Measurements from ENCODE around the gene ORM1. TPM values are rescaled to one million over a fixed set of nuclear protein-coding genes. Genes with fewer than 3 reads are reported as not detected.

The ORM1 gene
- total and polyA plus RNA-seq, 5 donors: 0.70 to 2.7 TPM; not detected in 3

DNA sequence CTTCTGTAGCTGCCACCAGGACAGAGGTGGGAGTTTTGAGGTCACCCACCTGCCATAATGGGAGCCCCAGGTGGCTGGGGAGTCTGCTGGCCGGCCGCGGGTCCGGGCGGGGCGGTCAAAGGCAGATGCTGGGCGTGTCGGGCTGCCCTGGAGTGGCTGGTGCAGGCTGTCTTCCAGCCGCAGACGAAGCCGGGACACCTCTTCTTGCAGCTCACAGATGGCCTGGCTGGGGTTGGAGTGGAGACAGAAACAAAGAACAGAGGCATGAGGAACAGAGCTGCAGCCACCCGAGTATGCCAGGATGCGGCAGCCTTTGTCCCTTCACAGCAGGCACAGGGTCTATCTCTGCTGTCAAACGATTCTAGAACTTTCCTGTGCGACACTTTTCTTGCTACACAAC is 24.8 kb downstream of the ORM1 start:
- no peaks in the 10 kb centered on the region for H3K27me3 ChIP-seq (ENCODE audit: control insufficient read depth, insufficient read depth)
- ATAC-seq (no peak), DNase-seq (peak in 1 of 3 donors; percentile 35)
- intact Hi-C loops (cut with DNase I): no loop called here
- H3K4me3 ChIP-seq (ENCODE audit: low read length): no peak overlapping the region
- H3K27ac ChIP-seq (ENCODE audit: low read length): no peak overlapping the region
- H3K9me3 ChIP-seq (ENCODE audit: control insufficient read depth, low read length): no peaks in the 10 kb centered on the region
- WGBS: 90% methylated on average over 15 of the region's 15 CpGs
- H3K4me1 ChIP-seq (ENCODE audit: control insufficient read depth, insufficient read depth, low read length): peaks cover 9% of the 10 kb centered on the region

DNA sequence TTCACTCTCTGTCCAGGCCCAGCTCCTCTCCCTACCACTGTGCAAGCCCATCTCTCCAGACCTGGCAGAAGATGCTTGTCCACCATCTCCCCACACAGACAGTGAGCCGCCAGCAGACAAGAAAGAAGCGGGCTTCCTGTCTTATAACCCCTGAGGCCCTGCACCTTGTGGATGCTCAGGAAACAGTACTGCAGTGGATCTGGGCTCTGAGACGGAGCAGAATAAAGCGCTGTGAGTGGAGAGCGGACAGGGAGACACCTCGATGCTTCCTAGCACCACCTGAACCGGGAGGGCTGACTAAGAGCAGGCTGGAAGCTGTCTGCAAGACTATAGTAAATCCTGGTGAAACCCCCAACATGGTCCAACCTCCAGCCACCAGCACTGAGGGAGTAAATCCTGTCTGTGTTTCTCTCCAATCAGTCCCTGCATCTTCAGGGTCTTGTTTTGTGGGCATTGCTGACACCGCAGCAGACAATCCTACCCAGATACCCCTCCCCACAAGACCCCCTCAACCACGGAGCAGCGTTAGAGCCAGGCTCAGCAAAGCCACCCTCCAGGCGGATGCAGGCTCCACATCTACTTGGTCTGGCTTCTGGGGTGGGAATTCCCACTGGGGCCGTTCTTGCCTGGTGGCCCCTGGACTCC is 25.5 kb downstream of the ORM1 start:
- Histone ChIP-seq H3K4me1 (ENCODE audit: control insufficient read depth, insufficient read depth, low read length) (peaks cover 9% of the 10 kb centered on the region), H3K9me3 (ENCODE audit: control insufficient read depth, low read length) (no peaks in the 10 kb centered on the region), H3K27me3 (ENCODE audit: control insufficient read depth, insufficient read depth) (no peaks in the 10 kb centered on the region), H3K27ac (ENCODE audit: low read length) (no peak overlapping the region), H3K4me3 (ENCODE audit: low read length) (no peak overlapping the region)
- DNase-seq (no peak), ATAC-seq (no peak)
- intact Hi-C loops (cut with DNase I): no loop called here
- 80% methylated on average over 12 of the region's 12 CpGs for WGBS

DNA sequence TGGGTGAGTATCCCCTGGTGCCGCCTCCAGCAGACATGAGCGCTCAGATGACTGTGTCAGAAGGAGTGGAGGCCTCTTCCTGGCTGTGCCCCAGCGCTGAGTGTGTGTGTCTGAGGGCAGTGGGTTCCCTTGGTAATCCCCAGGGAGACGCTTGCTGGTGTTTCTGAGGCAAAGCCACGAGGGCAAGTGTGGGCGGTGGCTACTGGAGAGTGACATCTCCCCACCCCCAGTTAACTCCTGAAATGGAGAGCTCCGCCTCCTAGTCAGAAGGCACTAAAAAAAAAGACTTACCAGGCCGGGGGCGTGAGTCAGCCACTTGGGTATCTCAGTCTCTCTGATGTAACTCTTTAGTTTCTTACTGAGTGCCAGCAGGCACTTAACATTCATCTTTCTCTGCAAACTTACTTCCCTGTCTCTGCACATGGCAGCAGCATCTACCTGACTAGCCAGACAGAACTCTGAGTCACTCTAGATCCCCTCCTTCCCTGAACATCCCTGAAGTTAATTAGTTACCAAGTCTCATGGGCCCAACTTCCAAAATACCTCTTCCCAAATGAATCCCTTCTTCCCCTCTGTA is 26.1 kb downstream of the ORM1 start:
- Histone ChIP-seq H3K4me1 (ENCODE audit: control insufficient read depth, insufficient read depth, low read length) (peaks cover 9% of the 10 kb centered on the region), H3K9me3 (ENCODE audit: control insufficient read depth, low read length) (no peaks in the 10 kb centered on the region), H3K27me3 (ENCODE audit: control insufficient read depth, insufficient read depth) (no peaks in the 10 kb centered on the region), H3K4me3 (ENCODE audit: low read length) (no peak overlapping the region), H3K27ac (ENCODE audit: low read length) (no peak overlapping the region)
- intact Hi-C loops (cut with DNase I): no loop called here
- DNase-seq (peak; percentile 72 to 80 (median 76)), ATAC-seq (peak; percentile 67 to 89)
- WGBS: 39% methylated on average over 9 of the region's 9 CpGs

DNA sequence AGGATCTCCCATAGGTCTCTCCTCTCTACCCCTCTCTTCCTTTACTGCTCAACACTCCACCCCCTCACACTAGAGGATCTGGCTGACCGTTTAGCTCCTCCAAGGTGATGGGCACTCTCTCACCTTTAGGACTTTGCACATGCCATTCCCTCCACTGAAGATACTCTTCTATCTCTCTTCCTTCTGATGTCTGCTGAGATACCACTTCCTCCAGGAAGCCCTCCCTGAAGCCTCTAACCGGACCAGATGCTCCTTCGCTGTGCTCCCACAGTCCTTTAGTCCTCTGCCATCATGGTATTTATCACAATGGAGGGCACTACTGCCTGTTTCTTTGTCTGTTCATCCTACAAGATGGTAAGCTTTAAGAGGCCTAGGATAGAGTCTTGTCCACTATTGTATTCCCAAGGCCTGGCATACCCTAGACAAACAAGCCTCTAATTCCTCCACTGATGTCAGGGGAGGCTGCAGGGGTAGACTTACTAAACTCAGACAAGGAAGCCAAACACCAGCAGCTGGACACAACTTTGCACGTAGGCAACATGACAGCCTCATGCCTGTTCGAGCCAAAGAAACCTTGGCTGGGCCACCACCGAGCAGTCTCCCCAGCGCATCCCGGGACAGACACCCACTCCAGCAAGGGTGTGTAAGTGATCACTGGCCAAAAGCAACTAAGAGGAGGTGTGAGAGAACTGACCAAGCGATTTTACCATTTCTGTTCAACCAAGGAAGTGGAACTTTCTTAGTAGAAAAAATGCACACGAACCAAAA is 27.0 kb downstream of the ORM1 start:
- H3K27ac ChIP-seq (ENCODE audit: low read length): no peak overlapping the region
- intact Hi-C loops (cut with DNase I): no loop called here
- ATAC-seq: no peak
- peaks cover 9% of the 10 kb centered on the region for H3K4me1 ChIP-seq (ENCODE audit: control insufficient read depth, insufficient read depth, low read length)
- 65% methylated on average over 10 of the region's 10 CpGs for WGBS
- no peaks in the 10 kb centered on the region for H3K27me3 ChIP-seq (ENCODE audit: control insufficient read depth, insufficient read depth)
- DNase-seq: no peak
- no peak overlapping the region for H3K4me3 ChIP-seq (ENCODE audit: low read length)
- H3K9me3 ChIP-seq (ENCODE audit: control insufficient read depth, low read length): no peaks in the 10 kb centered on the region

DNA sequence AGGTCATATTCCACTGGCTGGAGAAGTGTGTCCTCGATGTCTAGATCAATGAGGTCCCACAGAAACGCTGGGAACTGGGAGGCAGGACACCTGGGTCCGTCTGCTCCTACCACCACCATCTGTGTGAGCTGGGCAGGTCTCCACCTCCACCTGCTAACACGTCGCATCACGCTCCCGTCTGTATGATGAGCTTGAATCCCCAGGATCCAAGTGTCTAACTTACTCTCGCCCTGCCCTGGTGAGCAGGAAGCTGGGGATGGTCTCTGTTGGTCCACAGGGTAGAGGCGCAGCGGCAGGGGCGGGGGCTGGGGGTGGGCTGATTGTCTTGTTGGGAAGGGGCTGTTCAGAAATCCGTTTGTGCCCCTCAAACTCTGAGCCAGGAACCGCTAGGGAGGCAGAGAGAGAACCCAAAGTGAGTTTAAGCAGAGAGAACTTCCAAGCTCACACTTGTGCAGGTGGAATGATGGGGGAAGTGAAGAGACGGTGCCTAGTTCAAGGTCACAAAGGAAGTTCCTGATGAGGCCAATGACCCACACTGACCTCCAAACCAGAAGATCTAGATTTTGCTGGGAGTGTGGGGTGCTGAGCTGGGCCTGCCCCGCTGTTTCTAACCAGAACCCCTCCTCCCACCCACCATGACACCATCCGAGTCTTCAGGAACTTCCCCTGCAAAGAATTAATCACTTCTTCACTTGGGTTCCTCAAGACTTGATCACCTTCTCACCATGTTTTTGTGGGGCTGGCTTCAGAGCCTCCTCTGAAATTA is 27.9 kb downstream of the ORM1 start:
- H3K4me3 ChIP-seq (ENCODE audit: low read length): no peak overlapping the region
- 95% methylated on average over 16 of the region's 16 CpGs for WGBS
- H3K27ac ChIP-seq (ENCODE audit: low read length): no peak overlapping the region
- intact Hi-C loops (cut with DNase I): no loop called here
- no peaks in the 10 kb centered on the region for H3K27me3 ChIP-seq (ENCODE audit: control insufficient read depth, insufficient read depth)
- ATAC-seq (no peak), DNase-seq (no peak)
- peaks cover 9% of the 10 kb centered on the region for H3K4me1 ChIP-seq (ENCODE audit: control insufficient read depth, insufficient read depth, low read length)
- H3K9me3 ChIP-seq (ENCODE audit: control insufficient read depth, low read length): no peaks in the 10 kb centered on the region

DNA sequence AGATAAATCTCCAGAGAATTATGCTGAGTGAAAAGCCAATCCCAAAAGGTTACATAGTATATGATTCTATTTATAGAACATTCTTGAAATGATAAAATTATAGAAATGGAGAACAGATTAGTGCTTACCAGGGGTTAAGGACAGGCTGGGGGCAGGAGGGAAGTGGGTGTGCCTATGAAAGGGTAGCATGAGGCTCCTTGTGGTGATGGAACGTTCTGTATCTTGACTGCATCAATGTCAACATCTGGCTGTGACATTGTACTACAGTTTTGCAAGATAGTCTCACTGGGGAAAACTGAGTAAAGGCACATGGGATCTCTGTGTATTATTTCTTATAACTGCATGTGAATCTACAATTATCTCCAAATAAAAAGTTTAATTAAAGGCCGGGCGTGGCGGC is 29.0 kb downstream of the ORM1 start:
- Histone ChIP-seq H3K9me3 (ENCODE audit: control insufficient read depth, low read length) (no peaks in the 10 kb centered on the region), H3K27ac (ENCODE audit: low read length) (no peak overlapping the region), H3K4me1 (ENCODE audit: control insufficient read depth, insufficient read depth, low read length) (peaks cover 9% of the 10 kb centered on the region), H3K27me3 (ENCODE audit: control insufficient read depth, insufficient read depth) (no peaks in the 10 kb centered on the region), H3K4me3 (ENCODE audit: low read length) (no peak overlapping the region)
- DNase-seq (no peak), ATAC-seq (no peak)
- intact Hi-C loops (cut with DNase I): no loop called here
- WGBS: 76% methylated on average over 4 of the region's 4 CpGs

DNA sequence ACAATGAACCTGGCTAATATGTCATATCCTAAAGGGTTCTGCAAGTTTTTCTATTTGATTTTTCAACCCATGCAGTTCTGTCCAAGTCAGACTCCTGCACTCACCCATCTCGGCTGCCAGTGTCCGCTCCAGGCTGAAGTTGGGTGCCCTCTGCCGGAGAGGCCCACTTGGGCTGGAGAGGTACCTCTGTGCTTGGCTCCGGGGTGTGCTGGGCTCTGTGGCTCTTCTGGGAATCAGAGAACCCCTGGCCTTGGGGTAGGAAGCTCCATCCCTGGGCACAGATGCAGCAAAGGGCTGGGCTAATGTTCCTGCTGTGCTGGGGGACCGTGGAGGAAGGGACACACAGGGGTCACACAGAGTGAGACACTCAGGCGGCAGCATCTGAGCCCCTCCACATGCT is 32.9 kb downstream of the ORM1 start:
- intact Hi-C loops (cut with DNase I): no loop called here
- Histone ChIP-seq H3K4me3 (ENCODE audit: low read length) (no peak overlapping the region), H3K9me3 (ENCODE audit: control insufficient read depth, low read length) (no peaks in the 10 kb centered on the region), H3K27me3 (ENCODE audit: control insufficient read depth, insufficient read depth) (no peaks in the 10 kb centered on the region), H3K27ac (ENCODE audit: low read length) (no peak overlapping the region), H3K4me1 (ENCODE audit: control insufficient read depth, insufficient read depth, low read length) (no peaks in the 10 kb centered on the region)
- DNase-seq (no peak), ATAC-seq (no peak)
- 93% methylated on average over 6 of the region's 6 CpGs for WGBS

DNA sequence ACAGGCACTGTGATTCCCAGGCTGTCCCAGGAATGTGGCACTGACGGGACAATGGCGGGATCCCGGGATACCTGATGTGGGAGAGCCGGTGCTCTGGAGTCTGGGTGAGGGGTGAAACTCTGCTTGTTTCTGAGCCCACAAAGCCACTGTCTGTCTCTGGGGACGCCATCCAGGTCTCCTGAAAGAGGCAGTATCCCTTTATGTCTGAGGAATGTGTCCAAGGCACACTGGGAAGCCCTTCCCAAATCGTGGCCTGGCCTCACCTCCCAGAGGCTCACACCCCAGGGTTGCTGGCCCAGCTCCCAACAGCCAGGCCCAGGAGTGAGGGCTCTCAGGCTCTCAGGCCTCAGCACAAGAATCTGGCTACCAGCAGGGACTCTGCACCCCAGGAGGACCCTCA is 33.9 kb downstream of the ORM1 start:
- 86% methylated on average over 6 of the region's 6 CpGs for WGBS
- ATAC-seq: peak in 1 of 2 donors; percentile 16

DNA sequence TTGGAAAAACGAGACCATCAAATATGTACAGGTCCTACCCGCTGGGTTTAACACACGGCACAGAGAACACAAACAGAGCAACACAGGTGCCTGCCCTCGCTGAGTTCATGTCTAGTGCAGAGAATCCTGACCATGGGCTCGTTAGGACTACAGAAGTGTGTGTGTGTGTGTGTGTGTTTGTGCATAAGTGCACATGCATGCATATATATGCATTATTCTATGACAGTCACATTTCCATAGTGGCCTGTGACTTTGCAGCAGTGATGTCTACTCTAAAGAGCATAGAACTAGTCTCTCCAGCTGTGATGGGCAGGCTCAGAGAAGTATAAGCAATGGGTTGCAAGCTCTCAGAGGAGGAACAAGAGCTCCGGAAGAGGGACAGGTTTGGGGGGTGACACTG is 34.5 kb downstream of the ORM1 start:
- H3K27ac ChIP-seq (ENCODE audit: low read length): no peak overlapping the region
- WGBS: 89% methylated on average over 6 of the region's 6 CpGs
- no peaks in the 10 kb centered on the region for H3K4me1 ChIP-seq (ENCODE audit: control insufficient read depth, insufficient read depth, low read length)
- intact Hi-C loops (cut with DNase I): no loop called here
- no peak overlapping the region for H3K4me3 ChIP-seq (ENCODE audit: low read length)
- DNase-seq: no peak
- H3K27me3 ChIP-seq (ENCODE audit: control insufficient read depth, insufficient read depth): no peaks in the 10 kb centered on the region
- no peak for ATAC-seq
- no peaks in the 10 kb centered on the region for H3K9me3 ChIP-seq (ENCODE audit: control insufficient read depth, low read length)

More for the DNA sequence above, 33.9 kb downstream of the ORM1 start:
- Histone ChIP-seq H3K4me3 (ENCODE audit: low read length) (no peak overlapping the region), H3K4me1 (ENCODE audit: control insufficient read depth, insufficient read depth, low read length) (no peaks in the 10 kb centered on the region), H3K27ac (ENCODE audit: low read length) (no peak overlapping the region), H3K9me3 (ENCODE audit: control insufficient read depth, low read length) (no peaks in the 10 kb centered on the region), H3K27me3 (ENCODE audit: control insufficient read depth, insufficient read depth) (no peaks in the 10 kb centered on the region)
- intact Hi-C loops (cut with DNase I): no loop called here
- no peak for DNase-seq

DNA sequence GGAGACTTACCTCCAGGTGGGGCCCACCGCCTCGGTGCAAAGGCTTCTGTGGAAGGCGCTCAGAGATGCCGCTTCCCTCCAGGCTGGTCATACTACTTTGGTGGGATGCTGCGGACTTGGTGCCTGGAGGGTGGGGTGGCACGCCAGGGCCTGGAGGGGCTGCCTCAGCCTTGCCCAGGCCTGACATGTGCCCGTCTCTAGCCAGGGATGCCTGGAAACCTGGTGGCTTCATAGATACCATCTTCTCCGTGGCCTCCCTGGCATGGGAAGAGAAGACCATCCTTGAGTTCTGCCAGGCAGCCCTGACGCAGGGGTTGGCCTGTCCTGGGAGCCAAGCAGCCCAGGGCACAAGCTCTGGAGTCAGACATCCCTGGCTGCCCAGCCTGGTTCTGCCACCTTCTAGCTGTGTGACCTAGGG is 35.0 kb downstream of the ORM1 start:
- Histone ChIP-seq H3K27ac (ENCODE audit: low read length) (no peak overlapping the region), H3K4me3 (ENCODE audit: low read length) (no peak overlapping the region), H3K27me3 (ENCODE audit: control insufficient read depth, insufficient read depth) (no peaks in the 10 kb centered on the region), H3K9me3 (ENCODE audit: control insufficient read depth, low read length) (no peaks in the 10 kb centered on the region), H3K4me1 (ENCODE audit: control insufficient read depth, insufficient read depth, low read length) (no peaks in the 10 kb centered on the region)
- ATAC-seq (no peak), DNase-seq (no peak)
- 97% methylated on average over 9 of the region's 9 CpGs for WGBS
- intact Hi-C loops (cut with DNase I): no loop called here

DNA sequence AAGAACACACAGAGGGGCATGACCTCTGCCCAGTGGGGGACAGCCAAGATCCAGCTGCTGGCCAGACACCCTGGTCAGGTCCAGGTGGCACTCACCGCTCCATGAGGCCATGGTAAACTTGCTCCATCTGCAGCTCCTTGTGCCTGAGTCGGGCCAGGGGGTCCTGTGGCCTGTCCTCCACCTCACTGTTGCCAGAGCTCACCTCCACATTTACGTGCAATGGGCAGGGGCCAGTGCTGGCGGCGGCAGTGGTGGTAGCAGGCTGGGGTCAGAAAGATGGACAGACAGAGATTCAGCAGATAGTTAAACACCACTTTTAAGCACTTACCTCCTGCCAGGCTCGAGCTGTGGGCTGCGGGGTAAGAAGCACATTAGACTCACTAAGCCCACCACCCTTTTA is 36.9 kb downstream of the ORM1 start:
- no peaks in the 10 kb centered on the region for H3K27me3 ChIP-seq (ENCODE audit: control insufficient read depth, insufficient read depth)
- no peak overlapping the region for H3K27ac ChIP-seq (ENCODE audit: low read length)
- DNase-seq (no peak), ATAC-seq (no peak)
- intact Hi-C loops (cut with DNase I): no loop called here
- H3K4me1 ChIP-seq (ENCODE audit: control insufficient read depth, insufficient read depth, low read length): no peaks in the 10 kb centered on the region
- no peaks in the 10 kb centered on the region for H3K9me3 ChIP-seq (ENCODE audit: control insufficient read depth, low read length)
- H3K4me3 ChIP-seq (ENCODE audit: low read length): no peak overlapping the region
- WGBS: 95% methylated on average over 7 of the region's 7 CpGs

Data from right cardiac atrium (tissue), 5 donors.